Prostate gland (tissue), 2 donors: ENCODE results near the gene KRT85. TPM values are rescaled to one million over a fixed set of nuclear protein-coding genes. Genes with fewer than 3 reads are reported as not detected.

Experiments used
- DNase-seq: peaks from one replicate; pipeline ENCODE4 v3.0.0-alpha.2; 2019; ENCODE audit warnings: low spot score
- H3K27ac ChIP-seq, 2 donors: fragments of 200-600 bp; sonication (generic); 2 replicates each; pipeline ENCODE4 v1.5.1; 2017 to 2019
- H3K27me3 ChIP-seq: fragments of 200-600 bp; sonication (generic); replicated peaks from 2 replicates; pipeline ENCODE4 v1.5.1; 2019; ENCODE audit not compliant: insufficient read depth
- H3K36me3 ChIP-seq, 2 donors: fragments of 200-600 bp; sonication (generic); 1 replicate in 1 of 2; 2 replicates in 1 of 2; pipeline versions ENCODE4 v1.5.1 to v1.8.1; 2017 to 2019
- H3K4me1 ChIP-seq: fragments of 200-600 bp; sonication (generic); replicated peaks from 2 replicates; pipeline ENCODE4 v1.5.1; 2019
- H3K4me3 ChIP-seq, 2 donors: fragments of 200-600 bp; sonication (generic); 2 replicates each; pipeline ENCODE4 v1.5.1; 2017 to 2019
- H3K9me3 ChIP-seq: fragments of 200-600 bp; sonication (generic); 2 replicates; pipeline ENCODE4 v1.5.1; 2017
- CTCF ChIP-seq, 4 experiments: fragments of 200-600 bp in 2 of 4; fragments of 450-650 bp in 2 of 4; sonication (generic) in 2 of 4; IDR thresholded peaks; 1 replicate in 3 of 4; 2 replicates in 1 of 4; pipeline ENCODE4 v1.5.1; 2016 to 2019; ENCODE audit warnings: antibody characterized with exemption in 4 of 4, mild to moderate bottlenecking in 2 of 4, moderate library complexity in 2 of 4
- POLR2A ChIP-seq: fragments of 450-650 bp; IDR thresholded peaks from one replicate; pipeline ENCODE4 v1.6.1; 2016; ENCODE audit warnings: antibody characterized with exemption, mild to moderate bottlenecking
- POLR2AphosphoS5 ChIP-seq: sonication (generic); formaldehyde crosslinking; IDR thresholded peaks from one replicate; pipeline ENCODE4 v1.6.1; 2017; ENCODE audit warnings: antibody characterized with exemption
- WGBS: methylation state at CpG from one replicate; pipeline ENCODE4 v1.1.5; 2018; 5-methylcytosine and 5-hydroxymethylcytosine counted together
- intact Hi-C: fragments of 100-400 bp; cut with DNase I; formaldehyde crosslinking; loops from one replicate; pipeline ENCODE4 v1.14.2; 2022
- total RNA-seq, 2 donors: library from RNA; depleted of rRNA; stranded (reverse); fragments of >200 nt; gene quantifications; one replicate each; pipeline ENCODE4 v1.1.0, GENCODE V29; 2016

The KRT85 gene
- total RNA-seq, 2 donors from 2014 or later, result not detected

DNA sequence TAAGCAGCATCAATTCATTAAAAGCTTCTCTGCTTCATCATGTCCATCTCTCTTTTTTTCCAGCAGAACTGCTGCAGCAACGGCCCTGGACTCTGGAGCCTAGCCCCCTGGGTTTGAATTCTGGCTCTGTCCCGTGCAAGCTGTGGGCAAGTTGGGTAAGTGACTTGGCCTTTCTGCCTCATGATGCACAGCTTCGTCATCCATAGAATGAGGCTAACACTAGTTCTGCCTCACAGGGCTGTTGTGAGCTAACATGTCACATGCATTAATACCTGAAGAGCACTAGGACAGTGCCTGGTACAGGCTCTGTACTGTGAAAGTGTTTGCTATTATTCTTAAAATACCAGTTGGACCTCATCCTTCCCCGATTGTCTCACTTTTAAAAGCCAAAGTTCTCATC lies 34.6 kb upstream of the KRT85 start:
- Histone ChIP-seq H3K27ac (no peak overlapping the region), H3K4me1 (no peaks in the 10 kb centered on the region), H3K9me3 (no peaks in the 10 kb centered on the region), H3K4me3 (no peak overlapping the region), H3K27me3 (no peaks in the 10 kb centered on the region), H3K36me3 (no peaks in the 10 kb centered on the region)
- WGBS, result 88% methylated on average over 4 of the region's 4 CpGs
- TF ChIP-seq POLR2A (no peak), CTCF (IDR thresholded peaks at IDR 0.05) (no peak), POLR2AphosphoS5 (no peak)
- no peak for DNase-seq
- intact Hi-C loops, result no loop called here

GRCh38 chr12:52401526-52401925 lies 34.2 kb upstream of the KRT85 start:
- intact Hi-C loops, result no loop called here
- H3K27me3 ChIP-seq, result no peaks in the 10 kb centered on the region
- no peak overlapping the region for H3K27ac ChIP-seq
- H3K9me3 ChIP-seq, result no peaks in the 10 kb centered on the region
- 93% methylated on average over 5 of the region's 5 CpGs for WGBS
- H3K36me3 ChIP-seq, result no peaks in the 10 kb centered on the region
- TF ChIP-seq POLR2AphosphoS5 (no peak), CTCF (IDR thresholded peaks at IDR 0.05) (no peak), POLR2A (no peak)
- DNase-seq, result no peak
- H3K4me1 ChIP-seq, result no peaks in the 10 kb centered on the region
- no peak overlapping the region for H3K4me3 ChIP-seq

GRCh38 chr12:52400906-52401305 lies 33.6 kb upstream of the KRT85 start:
- TF ChIP-seq CTCF (IDR thresholded peaks at IDR 0.05) (no peak), POLR2AphosphoS5 (no peak), POLR2A (no peak)
- H3K4me3 ChIP-seq, result no peak overlapping the region
- no peaks in the 10 kb centered on the region for H3K27me3 ChIP-seq
- no peaks in the 10 kb centered on the region for H3K4me1 ChIP-seq
- 74% methylated on average over 9 of the region's 9 CpGs for WGBS
- intact Hi-C loops, result no loop called here
- H3K36me3 ChIP-seq, result no peaks in the 10 kb centered on the region
- no peak overlapping the region for H3K27ac ChIP-seq
- H3K9me3 ChIP-seq, result no peaks in the 10 kb centered on the region
- DNase-seq, result no peak

DNA sequence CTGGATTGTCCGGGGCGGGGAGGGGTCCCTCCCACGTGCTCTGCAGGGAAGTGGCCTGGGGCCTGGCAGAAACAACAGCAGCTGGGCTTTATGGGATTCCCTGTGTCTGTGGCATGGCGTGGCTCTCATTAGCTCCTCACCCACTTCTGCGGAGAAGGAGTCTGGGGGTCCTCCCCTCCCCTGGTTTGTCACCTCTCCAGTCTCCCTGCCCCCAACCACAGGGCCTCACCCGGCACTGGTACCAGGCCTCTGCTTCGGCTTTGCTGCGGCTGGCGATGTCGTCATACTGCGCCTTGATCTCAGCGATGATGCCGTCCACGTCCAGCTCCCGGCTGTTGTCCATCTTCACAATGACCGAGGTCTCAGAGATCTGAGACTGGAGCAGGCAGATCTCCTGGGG lies 32.5 kb upstream of the KRT85 start:
- Histone ChIP-seq H3K27ac (no peak overlapping the region), H3K27me3 (no peaks in the 10 kb centered on the region), H3K9me3 (no peaks in the 10 kb centered on the region), H3K4me3 (no peak overlapping the region), H3K36me3 (no peaks in the 10 kb centered on the region), H3K4me1 (no peaks in the 10 kb centered on the region)
- 97% methylated on average over 16 of the region's 16 CpGs for WGBS
- DNase-seq, result no peak
- intact Hi-C loops, result no loop called here
- no peak for TF ChIP-seq POLR2AphosphoS5

DNA sequence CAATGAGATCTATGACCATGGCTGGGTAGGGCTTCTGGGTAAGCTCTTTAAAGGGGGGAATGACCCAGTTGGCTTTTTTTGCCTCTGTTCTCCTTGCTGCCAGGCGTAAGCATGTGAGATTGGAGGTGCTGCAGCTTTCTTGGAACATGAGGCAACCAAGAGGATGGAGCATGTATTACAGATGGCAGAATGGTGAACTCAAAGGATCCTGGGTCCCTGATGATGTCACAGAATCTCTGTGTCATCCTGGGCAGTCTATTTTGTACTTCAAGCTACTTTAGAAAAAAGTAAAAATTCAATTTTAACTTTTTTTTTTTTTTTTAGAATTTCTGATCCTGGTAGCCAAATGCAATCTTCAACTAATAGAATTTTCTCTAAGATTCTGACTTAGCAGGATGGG lies 30.9 kb upstream of the KRT85 start:
- Histone ChIP-seq H3K4me3 (no peak overlapping the region), H3K27ac (no peak overlapping the region), H3K27me3 (no peaks in the 10 kb centered on the region), H3K36me3 (no peaks in the 10 kb centered on the region), H3K9me3 (no peaks in the 10 kb centered on the region), H3K4me1 (no peaks in the 10 kb centered on the region)
- WGBS, result 100% methylated on average over 1 of the region's 1 CpG
- intact Hi-C loops, result no loop called here
- TF ChIP-seq POLR2A (no peak), POLR2AphosphoS5 (no peak), CTCF (IDR thresholded peaks at IDR 0.05) (no peak)
- no peak for DNase-seq
